ENCODE measurements around the gene HTATIP2. TPM values are rescaled to one million over a fixed set of nuclear protein-coding genes. Genes with fewer than 3 reads are reported as not detected.

Gene HTATIP2
- total and polyA plus RNA-seq, 9 of the 15 experiments (the other 6 are each of a cell fraction or from before 2014, with no cell fraction given), result 48.3 to 90.9 (median 64.4) TPM

GRCh38 chr11:20387261-20388095, 24.0 kb downstream of the HTATIP2 start, which contains the start of gene PRMT3 (continued):
- TF ChIP-seq BRF2 (IDR thresholded peaks at IDR 0.05; ENCODE audit: borderline replicate concordance, insufficient read depth, insufficient read length) (no peak), MAFK (IDR thresholded peaks at IDR 0.05; ENCODE audit: low read length) (no peak), ETV6 (IDR thresholded peaks at IDR 0.05; ENCODE audit: borderline replicate concordance in 1 of 2, low read depth in 2 of 2, low read length in 1 of 2) (no peak), ETV6 (CRISPR knock-in tag; IDR thresholded peaks at IDR 0.05; ENCODE audit: borderline replicate concordance) (peak; percentile 74; the same call in 1 of the 2 replicates), SNRNP70 (optimal IDR thresholded peaks at IDR 0.05; ENCODE audit: low read depth, low read length) (no peak), CTBP1 (IDR thresholded peaks at IDR 0.05; ENCODE audit: borderline replicate concordance) (peak; percentile 86), TSHZ1 (CRISPR knock-in tag; IDR thresholded peaks at IDR 0.05) (no peak), KAT8 (IDR thresholded peaks at IDR 0.05; ENCODE audit: low read depth) (peak; percentile 49; the same call in 1 of the 2 replicates), ZC3H11A (IDR thresholded peaks at IDR 0.05; ENCODE audit: low read depth, low read length) (no peak), PPARD (CRISPR knock-in tag; IDR thresholded peaks at IDR 0.05) (no peak), HDAC3 (IDR thresholded peaks at IDR 0.05; ENCODE audit: borderline replicate concordance, partially characterized antibody) (no peak), SRF (CRISPR knock-in tag; IDR thresholded peaks at IDR 0.05) (peak in 1 of 2 experiments; percentile 34; a peak in 1 of 4 replicates), STAT5B (CRISPR knock-in tag; IDR thresholded peaks at IDR 0.05) (no peak), ARHGAP35 (IDR thresholded peaks at IDR 0.05; ENCODE audit: partially characterized antibody) (no peak), FOXP1 (CRISPR knock-in tag; IDR thresholded peaks at IDR 0.05) (peak; percentile 66; the same call in 1 of the 2 replicates), ZNF280B (CRISPR knock-in tag; IDR thresholded peaks at IDR 0.05) (no peak), PURB (CRISPR knock-in tag; IDR thresholded peaks at IDR 0.05; ENCODE audit: low read depth) (0 out of 2 replicates have a peak, but pooled peaks have one; percentile 43), HES1 (IDR thresholded peaks at IDR 0.05; ENCODE audit: low read depth) (no peak; the same call in 1 of the 2 replicates), HMGN3 (IDR thresholded peaks at IDR 0.05; ENCODE audit: borderline replicate concordance, extremely low read depth, insufficient read length, low read depth, low read length) (peak; percentile 69), SMARCA5 (IDR thresholded peaks at IDR 0.05) (no peak), POLR2B (IDR thresholded peaks at IDR 0.05; ENCODE audit: low read depth, partially characterized antibody) (peak; percentile 60)

Measured in K562 (cell line).